MCF 10A (cell line): ENCODE data around the gene INAVA. TPM values are rescaled to one million over a fixed set of nuclear protein-coding genes. Genes with fewer than 3 reads are reported as not detected.
A peak's percentile ranks its signal among the peaks of the same experiment; 100 is the strongest.

Experiments
- BruUV-seq: library from RNA; stranded (reverse); fragments of 400-500 nt; replicated peaks from 2 replicates; lab custom pipeline; 2021; lab: Mats Ljungman, UMichigan
- CTCF ChIA-PET: fragments of 300-600 bp; sonication (Branson Sonifier 250); formaldehyde crosslinking; extraction: SDS; loops from one replicate; lab custom pipeline; 2021; ENCODE audit warnings: antibody characterized with exemption, inconsistent platforms; lab: Yijun Ruan, JAX
- POLR2A ChIA-PET: fragments of 300-600, 350-650 bp; sonication (Branson Sonifier 250); formaldehyde crosslinking; extraction: SDS; loops from one replicate; lab custom pipeline; 2020; ENCODE audit warnings: antibody characterized with exemption, inconsistent platforms; lab: Yijun Ruan, JAX
- DNase-seq: peaks from one replicate; pipeline ENCODE4 v3.0.0-alpha.2; 2018; ENCODE audit not compliant: unreplicated experiment
- H3K27ac Mint-ChIP-seq: one replicate; pipeline ENCODE4 v1.8.0; 2022; ENCODE audit warnings: mild to moderate bottlenecking, low read depth, mixed read lengths; ENCODE audit not compliant: unreplicated experiment
- H3K27me3 Mint-ChIP-seq: one replicate; pipeline ENCODE4 v1.8.0; 2022; ENCODE audit warnings: mixed read lengths; ENCODE audit not compliant: insufficient read depth, unreplicated experiment
- H3K36me3 Mint-ChIP-seq: one replicate; pipeline ENCODE4 v1.8.0; 2022; ENCODE audit warnings: mild to moderate bottlenecking, moderate library complexity, mixed read lengths; ENCODE audit not compliant: insufficient read depth, unreplicated experiment
- H3K4me1 Mint-ChIP-seq: one replicate; pipeline ENCODE4 v1.8.0; 2022; ENCODE audit warnings: mixed read lengths; ENCODE audit not compliant: insufficient read depth, unreplicated experiment
- H3K4me3 Mint-ChIP-seq: one replicate; pipeline ENCODE4 v1.8.0; 2022; ENCODE audit warnings: mild to moderate bottlenecking, moderate library complexity, mixed read lengths; ENCODE audit not compliant: unreplicated experiment
- H3K9me3 Mint-ChIP-seq: one replicate; pipeline ENCODE4 v1.8.0; 2022; ENCODE audit warnings: mixed read lengths; ENCODE audit not compliant: unreplicated experiment
- CTCF ChIP-seq: fragments of 200-600 bp; IDR thresholded peaks from one replicate; pipeline ENCODE4 v1.8.0; 2022; ENCODE audit warnings: antibody characterized with exemption, mild to moderate bottlenecking; ENCODE audit not compliant: unreplicated experiment
- intact Hi-C: fragments of 100-400 bp; cut with micrococcal nuclease; formaldehyde crosslinking; loops from 2 replicates; pipeline ENCODE4 v1.14.1; 2022
- total RNA-seq: library from RNA; stranded (reverse); gene quantifications from 2 replicates; pipeline ENCODE4 v1.2.3, GENCODE V29; 2022

Gene INAVA
- total RNA-seq, 1 experiment from 2014 or later = 30.5 TPM

GRCh38 chr1:200900877-200901276 is 6.2 kb downstream of the INAVA start:
- ChIA-PET POLR2A (interaction anchor here (1.1 to 2.2 kb wide), 3 partner anchors 8 to 18 kb away, joined by 4 to 6 read pairs (median 4); no protein-coding TSS in a partner anchor), CTCF (interaction anchor here (0.6 to 1.8 kb wide), 5 partner anchors 10 to 120 kb away, joined by 3 to 6 read pairs (median 5); no protein-coding TSS in a partner anchor)
- no peak for TF ChIP-seq CTCF
- Mint-ChIP-seq H3K36me3 (peaks cover 74% of the 10 kb centered on the region), H3K4me1 (peaks cover 48% of the 10 kb centered on the region), H3K27ac (no peak overlapping the region), H3K9me3 (no peaks in the 10 kb centered on the region), H3K27me3 (no peaks in the 10 kb centered on the region), H3K4me3 (no peak overlapping the region)
- no TSS peak for BruUV-seq
- no peak for DNase-seq
- intact Hi-C loops = no loop called here

- no peak for DNase-seq
- no peak overlapping the region for H3K4me3 Mint-ChIP-seq
- peaks cover 75% of the 10 kb centered on the region for H3K36me3 Mint-ChIP-seq
- POLR2A ChIA-PET = interaction anchor here (1.1 to 2.2 kb wide), 3 partner anchors 8 to 18 kb away, joined by 4 to 6 read pairs (median 4); no protein-coding TSS in a partner anchor
- no peak for TF ChIP-seq CTCF
- CTCF ChIA-PET = interaction anchor here (0.6 to 1.9 kb wide), 9 partner anchors 10 to 140 kb away, joined by 3 to 8 read pairs (median 4); no protein-coding TSS in a partner anchor
- no TSS peak for BruUV-seq
- intact Hi-C loops = no loop called here
- no peaks in the 10 kb centered on the region for H3K27me3 Mint-ChIP-seq
- H3K9me3 Mint-ChIP-seq = no peaks in the 10 kb centered on the region
- H3K27ac Mint-ChIP-seq = no peak overlapping the region
- H3K4me1 Mint-ChIP-seq = peaks cover 45% of the 10 kb centered on the region
These were observed 6.7 kb downstream of the INAVA start for GRCh38 chr1:200901350-200901749.

GRCh38 chr1:200901796-200902444 is 7.2 kb downstream of the INAVA start:
- H3K4me3 Mint-ChIP-seq = no peak overlapping the region
- no peak for TF ChIP-seq CTCF
- ChIA-PET CTCF (interaction anchor here (0.6 to 1.9 kb wide), 7 partner anchors 9 to 140 kb away, joined by 3 to 8 read pairs (median 3); no protein-coding TSS in a partner anchor), POLR2A (interaction anchor here (1.1 to 2.2 kb wide), 3 partner anchors 9 to 17 kb away, joined by 4 to 6 read pairs (median 4); no protein-coding TSS in a partner anchor)
- no TSS peak for BruUV-seq
- intact Hi-C loops = no loop called here
- peaks cover 75% of the 10 kb centered on the region for H3K36me3 Mint-ChIP-seq
- peaks cover 39% of the 10 kb centered on the region for H3K4me1 Mint-ChIP-seq
- H3K27me3 Mint-ChIP-seq = no peaks in the 10 kb centered on the region
- H3K27ac Mint-ChIP-seq = no peak overlapping the region
- DNase-seq = peak; percentile 82
- H3K9me3 Mint-ChIP-seq = no peaks in the 10 kb centered on the region

- peaks cover 76% of the 10 kb centered on the region for H3K36me3 Mint-ChIP-seq
- CTCF ChIA-PET = interaction anchor here (0.5 to 2.5 kb wide), 9 partner anchors 7 to 592 kb away, joined by 3 to 16 read pairs (median 4); no protein-coding TSS in a partner anchor
- H3K27me3 Mint-ChIP-seq = no peaks in the 10 kb centered on the region
- BruUV-seq = no TSS peak
- no peak overlapping the region for H3K4me3 Mint-ChIP-seq
- intact Hi-C loops = no loop called here
- no peak for DNase-seq
- H3K27ac Mint-ChIP-seq = no peak overlapping the region
- TF ChIP-seq CTCF = no peak
- H3K9me3 Mint-ChIP-seq = no peaks in the 10 kb centered on the region
- peaks cover 35% of the 10 kb centered on the region for H3K4me1 Mint-ChIP-seq
- POLR2A ChIA-PET = interaction anchor here (1.1 to 1.6 kb wide), 2 partner anchors 13 to 65 kb away, joined by 3 to 4 read pairs; no protein-coding TSS in a partner anchor
These were observed 9.1 kb downstream of the INAVA start for GRCh38 chr1:200903793-200904192.
